Nephron (organoid): ENCODE measurements around the gene PLAGL1.

Experiments used
- H3K27ac Mint-ChIP-seq, 3 experiments: 2 replicates each; pipeline ENCODE4 v1.8.0; 2020; ENCODE audit warnings: mixed read lengths in 3 of 3, mild to moderate bottlenecking in 2 of 3, moderate library complexity in 1 of 3
- H3K27me3 Mint-ChIP-seq: 2 replicates; pipeline ENCODE4 v1.8.0; 2021; ENCODE audit warnings: low read depth, mild to moderate bottlenecking, moderate library complexity, mixed read lengths
- H3K36me3 Mint-ChIP-seq: 2 replicates; pipeline ENCODE4 v1.8.0; 2020; ENCODE audit warnings: low read depth, mixed read lengths
- H3K4me1 Mint-ChIP-seq: 2 replicates; pipeline ENCODE4 v1.8.0; 2020; ENCODE audit warnings: mixed read lengths
- H3K4me3 Mint-ChIP-seq, 3 experiments: 2 replicates each; pipeline ENCODE4 v1.8.0; 2020; ENCODE audit warnings: mild to moderate bottlenecking in 3 of 3, mixed read lengths in 3 of 3, moderate library complexity in 2 of 3
- H3K9me3 Mint-ChIP-seq: 2 replicates; pipeline ENCODE4 v1.8.0; 2020; ENCODE audit warnings: mixed read lengths
- TF ChIP-seq, protein P1 (sequence below), 3 experiments: fragments of 200-600 bp; sonication (generic); IDR thresholded peaks; one replicate each; pipeline ENCODE4 v1.5.0; 2021; ENCODE audit warnings: antibody characterized with exemption in 3 of 3; ENCODE audit not compliant: unreplicated experiment in 3 of 3

The PLAGL1 gene

GRCh38 chr6:143948208-143948607 lies 59.9 kb downstream of the PLAGL1 start:
- no peak overlapping the region for H3K4me3 Mint-ChIP-seq
- H3K4me1 Mint-ChIP-seq: peaks cover 7% of the 10 kb centered on the region
- TF ChIP-seq, protein P1, sequence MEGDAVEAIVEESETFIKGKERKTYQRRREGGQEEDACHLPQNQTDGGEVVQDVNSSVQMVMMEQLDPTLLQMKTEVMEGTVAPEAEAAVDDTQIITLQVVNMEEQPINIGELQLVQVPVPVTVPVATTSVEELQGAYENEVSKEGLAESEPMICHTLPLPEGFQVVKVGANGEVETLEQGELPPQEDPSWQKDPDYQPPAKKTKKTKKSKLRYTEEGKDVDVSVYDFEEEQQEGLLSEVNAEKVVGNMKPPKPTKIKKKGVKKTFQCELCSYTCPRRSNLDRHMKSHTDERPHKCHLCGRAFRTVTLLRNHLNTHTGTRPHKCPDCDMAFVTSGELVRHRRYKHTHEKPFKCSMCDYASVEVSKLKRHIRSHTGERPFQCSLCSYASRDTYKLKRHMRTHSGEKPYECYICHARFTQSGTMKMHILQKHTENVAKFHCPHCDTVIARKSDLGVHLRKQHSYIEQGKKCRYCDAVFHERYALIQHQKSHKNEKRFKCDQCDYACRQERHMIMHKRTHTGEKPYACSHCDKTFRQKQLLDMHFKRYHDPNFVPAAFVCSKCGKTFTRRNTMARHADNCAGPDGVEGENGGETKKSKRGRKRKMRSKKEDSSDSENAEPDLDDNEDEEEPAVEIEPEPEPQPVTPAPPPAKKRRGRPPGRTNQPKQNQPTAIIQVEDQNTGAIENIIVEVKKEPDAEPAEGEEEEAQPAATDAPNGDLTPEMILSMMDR (IDR thresholded peaks at IDR 0.05; ENCODE audit: unreplicated experiment in 3 of 3): no peak
- peaks cover 4% of the 10 kb centered on the region for H3K9me3 Mint-ChIP-seq
- H3K27me3 Mint-ChIP-seq: no peaks in the 10 kb centered on the region
- no peak overlapping the region for H3K27ac Mint-ChIP-seq
- peaks cover 41% of the 10 kb centered on the region for H3K36me3 Mint-ChIP-seq

DNA sequence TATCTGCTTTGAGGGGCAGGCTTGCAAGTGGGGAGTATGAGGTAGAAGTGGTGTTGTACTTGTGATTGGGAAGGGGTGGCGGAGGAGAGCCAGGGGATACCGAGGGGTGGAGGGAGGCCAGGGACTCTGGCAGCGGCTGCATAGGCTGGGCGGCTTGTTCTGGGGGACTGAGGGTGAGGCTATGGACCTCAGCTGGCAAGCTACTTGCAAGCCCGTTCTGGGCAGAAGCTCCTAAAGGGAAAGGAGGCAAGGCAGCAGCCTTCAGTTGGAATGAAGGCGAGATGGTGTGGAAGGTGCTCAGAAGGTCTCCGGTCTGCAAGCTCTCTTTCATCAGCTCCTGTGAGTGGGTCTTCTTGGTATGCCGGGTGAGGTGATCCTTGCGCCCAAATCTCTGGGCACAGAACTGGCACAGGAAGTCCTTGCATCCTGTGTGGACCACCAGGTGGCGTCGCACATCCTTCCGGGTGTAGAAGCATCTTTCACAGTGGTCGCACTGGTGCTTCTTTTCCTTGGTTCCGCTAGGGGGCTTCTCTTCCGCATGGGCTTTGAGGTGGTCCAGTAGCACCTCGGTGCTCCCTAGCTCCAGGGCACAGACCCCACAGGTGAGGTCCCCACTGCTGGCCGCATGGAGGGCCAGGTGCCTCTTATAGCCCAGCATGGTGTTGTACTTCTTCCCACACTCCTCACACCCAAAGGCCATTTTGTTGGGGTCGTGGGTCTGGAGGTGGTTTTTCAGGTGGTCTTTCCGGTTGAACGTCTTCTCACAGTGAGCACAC lies 66.0 kb downstream of the PLAGL1 start:
- H3K4me3 Mint-ChIP-seq: no peak overlapping the region
- H3K27me3 Mint-ChIP-seq: peaks cover 4% of the 10 kb centered on the region
- peak overlapping the region in 1 of 3 experiments; percentile 54 for H3K27ac Mint-ChIP-seq
- peaks cover 8% of the 10 kb centered on the region for H3K36me3 Mint-ChIP-seq
- H3K4me1 Mint-ChIP-seq: peaks cover 11% of the 10 kb centered on the region
- TF ChIP-seq, protein P1 (IDR thresholded peaks at IDR 0.05; ENCODE audit: unreplicated experiment in 3 of 3): peak; percentile 54 to 65 (median 61)
- H3K9me3 Mint-ChIP-seq: peaks cover under 1% of the 10 kb centered on the region

DNA sequence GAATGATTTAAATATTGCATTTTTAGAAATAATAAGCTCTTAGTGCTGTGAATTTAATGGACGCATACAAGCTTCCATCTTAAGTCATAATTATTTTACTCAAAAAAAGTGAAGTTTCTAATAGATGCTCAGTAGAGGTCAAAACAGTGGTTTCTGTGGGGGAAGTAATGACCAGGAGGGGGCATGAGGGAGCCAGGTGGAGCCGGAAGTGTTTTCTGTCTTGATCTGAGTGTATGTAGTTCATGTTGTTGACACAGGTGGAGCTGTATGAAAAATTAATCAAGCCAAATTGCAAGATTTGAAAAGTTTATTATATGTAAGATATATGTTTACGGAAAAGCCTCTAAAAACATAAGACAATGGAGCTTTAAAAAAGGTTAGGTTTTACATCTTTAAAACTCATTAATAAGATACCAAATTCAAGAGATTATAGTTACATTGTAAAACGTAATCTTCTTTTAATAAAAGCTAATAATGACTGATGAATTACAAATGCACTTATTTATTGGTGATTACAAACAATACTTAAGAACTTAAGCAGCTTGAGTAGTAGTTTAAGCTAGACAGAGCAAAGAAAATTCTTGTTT lies 68.0 kb downstream of the PLAGL1 start:
- H3K27ac Mint-ChIP-seq: peak overlapping the region in 1 of 3 experiments; percentile 5
- TF ChIP-seq, protein P1 (IDR thresholded peaks at IDR 0.05; ENCODE audit: unreplicated experiment in 3 of 3): peak; percentile 70 to 75 (median 71)
- peaks cover 20% of the 10 kb centered on the region for H3K4me1 Mint-ChIP-seq
- H3K36me3 Mint-ChIP-seq: no peaks in the 10 kb centered on the region
- no peak overlapping the region for H3K4me3 Mint-ChIP-seq
- peaks cover 4% of the 10 kb centered on the region for H3K27me3 Mint-ChIP-seq
- H3K9me3 Mint-ChIP-seq: no peaks in the 10 kb centered on the region

- Mint-ChIP-seq H3K4me1 (peaks cover 24% of the 10 kb centered on the region), H3K36me3 (no peaks in the 10 kb centered on the region), H3K4me3 (no peak overlapping the region), H3K27ac (peak overlapping the region in 1 of 3 experiments; percentile 8), H3K27me3 (peaks cover 4% of the 10 kb centered on the region), H3K9me3 (peaks cover under 1% of the 10 kb centered on the region)
- TF ChIP-seq, protein P1 (IDR thresholded peaks at IDR 0.05; ENCODE audit: unreplicated experiment in 3 of 3): no peak
Measured at GRCh38 chr6:143939364-143939763, 68.7 kb downstream of the PLAGL1 start.

DNA sequence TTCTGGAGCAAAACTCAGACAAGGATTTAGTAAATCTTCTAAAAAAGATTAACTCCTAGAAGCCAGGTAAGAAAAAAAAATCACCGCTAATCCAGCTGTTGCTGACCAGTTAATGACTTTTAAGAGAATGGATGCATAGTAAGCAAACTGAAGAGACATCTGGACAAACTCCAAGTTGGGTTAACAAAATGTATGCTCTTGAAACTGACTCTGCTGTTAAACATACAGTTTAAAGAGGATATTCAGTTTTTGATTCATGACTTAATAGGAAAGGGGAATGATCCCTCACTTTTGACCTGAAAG lies 70.4 kb downstream of the PLAGL1 start:
- Mint-ChIP-seq H3K4me1 (peaks cover 29% of the 10 kb centered on the region), H3K4me3 (no peak overlapping the region), H3K9me3 (peaks cover 6% of the 10 kb centered on the region), H3K27me3 (peaks cover 4% of the 10 kb centered on the region), H3K36me3 (no peaks in the 10 kb centered on the region), H3K27ac (peak overlapping the region in 2 of 3 experiments; percentile 65 to 72)
- TF ChIP-seq, protein P1 (IDR thresholded peaks at IDR 0.05; ENCODE audit: unreplicated experiment in 3 of 3): no peak
